K562 (cell line): Measurements from ENCODE around the gene IGSF21. TPM values are rescaled to one million over a fixed set of nuclear protein-coding genes. Genes with fewer than 3 reads are reported as not detected.

Experiments
- ARHGAP35 ChIP-seq: fragments of 450-650 bp; IDR thresholded peaks from 2 replicates; pipeline ENCODE4 v1.6.1; 2018; ENCODE audit not compliant: partially characterized antibody
- ILK ChIP-seq: fragments of 450-650 bp; IDR thresholded peaks from 2 replicates; pipeline ENCODE4 v1.6.1; 2016; ENCODE audit warnings: missing genetic modification characterization, low read depth, mild to moderate bottlenecking, missing compliant biosample characterization, moderate library complexity, borderline replicate concordance
- MBD2 ChIP-seq: sonication (generic); IDR thresholded peaks from 2 replicates; pipeline ENCODE4 v1.6.1; 2016; ENCODE audit warnings: low read depth, borderline replicate concordance
- NCOA4 ChIP-seq: fragments of 450-650 bp; IDR thresholded peaks from 2 replicates; pipeline ENCODE4 v1.6.1; 2018; ENCODE audit warnings: mild to moderate bottlenecking; ENCODE audit not compliant: partially characterized antibody
- NFRKB ChIP-seq: fragments of 450-650 bp; IDR thresholded peaks from 2 replicates; pipeline ENCODE4 v1.6.1; 2016; ENCODE audit warnings: low read depth
- PTTG1 ChIP-seq: fragments of 450-650 bp; IDR thresholded peaks from 2 replicates; pipeline ENCODE4 v1.6.1; 2016; ENCODE audit warnings: low read depth, mild to moderate bottlenecking, missing genetic modification characterization, missing compliant biosample characterization
- RBM22 ChIP-seq: fragments of 200-400 bp; formaldehyde crosslinking; IDR thresholded peaks from 2 replicates; pipeline ENCODE4 v1.6.1; 2018; ENCODE audit warnings: low read length, low read depth; ENCODE audit not compliant: poor library complexity, severe bottlenecking
- SNIP1 ChIP-seq: fragments of 450-650 bp; IDR thresholded peaks from 2 replicates; pipeline ENCODE4 v1.7.1; 2017; ENCODE audit warnings: low read depth, mild to moderate bottlenecking
- TARDBP ChIP-seq: fragments of 450-650 bp; IDR thresholded peaks from 2 replicates; pipeline ENCODE4 v1.6.1; 2016
- WHSC1 ChIP-seq: IDR thresholded peaks from one replicate; pipeline ENCODE4 v1.6.1; 2012; ENCODE audit warnings: low read length, control low read depth, inconsistent platforms
- ZBED1 ChIP-seq: IDR thresholded peaks from 2 replicates; pipeline ENCODE4 v1.6.1; 2014
- ZC3H11A ChIP-seq: IDR thresholded peaks from 2 replicates; pipeline ENCODE4 v1.6.1; 2012; ENCODE audit warnings: low read depth, low read length, improper control_type of control experiment
- ZNF253 ChIP-seq: fragments of 250-450 bp; sonication (Bioruptor Pico); conservative IDR thresholded peaks from 2 replicates; pipeline ENCODE4 v1.6.1; 2021; ENCODE audit warnings: mild to moderate bottlenecking
- polyA plus RNA-seq, 8 experiments: library from polyadenylated mRNA; depleted of rRNA in 4 of 8; stranded (reverse) in 5 of 8; unstranded in 3 of 8; fragments of >200 nt; fragmentation: Nextera tagmentation in 2 of 8; fragmentation: Illumina TruSeq in 1 of 8; extraction: Ambion mirVana in 2 of 8; extraction: Trizol in 1 of 8; gene quantifications; 2 replicates each; pipeline versions ENCODE4 v1.2.1 to v1.2.3, GENCODE V29; 2011 to 2014; ENCODE audit warnings: inconsistent platforms in 1 of 8, missing spikeins in 1 of 8
- total RNA-seq, 7 experiments: library from RNA; depleted of rRNA in 6 of 7; stranded (reverse); fragments of >200 nt in 6 of 7; fragmentation: Illumina TruSeq in 2 of 7; extraction: Trizol in 2 of 7; gene quantifications; 2 replicates each; pipeline versions ENCODE4 v1.2.1 to v1.2.3, GENCODE V29; 2011 to 2021; ENCODE audit warnings: low replicate concordance in 1 of 7
- TF ChIP-seq, protein P1 (sequence below): fragments of 450-650 bp; IDR thresholded peaks from 2 replicates; pipeline ENCODE4 v1.6.1; 2018; ENCODE audit warnings: mild to moderate bottlenecking, low read depth; ENCODE audit not compliant: partially characterized antibody
- TF ChIP-seq, protein P2 (sequence below), 2 experiments: fragments of 150-350 bp in 1 of 2; IDR thresholded peaks; 2 replicates each; pipeline ENCODE4 v1.6.1; 2012 to 2016; ENCODE audit warnings: low read depth in 2 of 2, low read length in 2 of 2, mild to moderate bottlenecking in 1 of 2, moderate library complexity in 1 of 2
- TF ChIP-seq, protein P3 (sequence below): fragments of 250-450 bp; sonication (Bioruptor Pico); IDR thresholded peaks from 2 replicates; pipeline ENCODE4 v1.4.0; 2020
- TF ChIP-seq, protein P4 (sequence below): IDR thresholded peaks from 2 replicates; pipeline ENCODE4 v1.6.1; 2011; ENCODE audit not compliant: insufficient read length; ENCODE audit errors: extremely low read depth

IGSF21 gene
- total and polyA plus RNA-seq, 9 of the 15 experiments (the other 6 are each of a cell fraction or from before 2014, with no cell fraction given): not detected

DNA sequence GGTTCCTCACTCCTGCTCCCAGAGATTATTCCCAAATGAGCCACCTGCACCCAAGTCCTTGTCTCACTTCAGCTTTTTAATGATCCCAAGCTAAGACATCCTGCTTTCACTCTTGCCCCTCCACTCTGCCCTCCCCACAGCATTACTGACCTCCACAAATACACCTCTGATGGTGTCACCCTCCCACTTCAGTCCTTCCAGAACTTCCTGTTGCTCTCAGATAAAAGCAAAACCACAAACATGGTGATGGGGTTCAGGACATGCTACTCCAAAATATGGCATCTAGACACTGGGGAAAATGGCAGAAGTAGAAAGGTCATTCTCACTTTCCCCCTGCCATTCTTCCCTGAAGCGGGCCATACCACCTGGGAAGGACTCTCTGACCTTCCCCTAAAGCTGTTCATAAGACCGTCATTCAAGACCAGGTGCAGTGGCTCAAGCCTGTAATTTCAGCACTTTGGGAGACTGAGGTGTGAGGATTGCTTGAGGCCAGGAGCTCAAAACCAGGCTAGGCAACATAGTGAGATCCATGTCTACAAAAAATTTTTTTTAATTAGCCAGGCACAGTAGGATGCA, 307.4 kb downstream of the IGSF21 start (continued):
- TF ChIP-seq NFRKB (0 out of 2 replicates have a peak, but pooled peaks have one; percentile 30), ZNF253 (CRISPR knock-in tag) (no peak), MBD2 (no peak), PTTG1 (tag) (no peak), TARDBP (no peak), NCOA4 (no peak), RBM22 (no peak), ZBED1 (no peak), ILK (tag) (no peak), ARHGAP35 (no peak), SNIP1 (no peak), WHSC1 (no peak), ZC3H11A (no peak)
- TF ChIP-seq, protein P1, sequence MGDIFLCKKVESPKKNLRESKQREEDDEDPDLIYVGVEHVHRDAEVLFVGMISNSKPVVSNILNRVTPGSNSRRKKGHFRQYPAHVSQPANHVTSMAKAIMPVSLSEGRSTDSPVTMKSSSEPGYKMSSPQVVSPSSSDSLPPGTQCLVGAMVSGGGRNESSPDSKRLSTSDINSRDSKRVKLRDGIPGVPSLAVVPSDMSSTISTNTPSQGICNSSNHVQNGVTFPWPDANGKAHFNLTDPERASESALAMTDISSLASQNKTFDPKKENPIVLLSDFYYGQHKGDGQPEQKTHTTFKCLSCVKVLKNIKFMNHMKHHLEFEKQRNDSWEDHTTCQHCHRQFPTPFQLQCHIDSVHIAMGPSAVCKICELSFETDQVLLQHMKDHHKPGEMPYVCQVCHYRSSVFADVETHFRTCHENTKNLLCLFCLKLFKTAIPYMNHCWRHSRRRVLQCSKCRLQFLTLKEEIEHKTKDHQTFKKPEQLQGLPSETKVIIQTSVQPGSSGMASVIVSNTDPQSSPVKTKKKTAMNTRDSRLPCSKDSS: no peak
- TF ChIP-seq, protein P2, sequence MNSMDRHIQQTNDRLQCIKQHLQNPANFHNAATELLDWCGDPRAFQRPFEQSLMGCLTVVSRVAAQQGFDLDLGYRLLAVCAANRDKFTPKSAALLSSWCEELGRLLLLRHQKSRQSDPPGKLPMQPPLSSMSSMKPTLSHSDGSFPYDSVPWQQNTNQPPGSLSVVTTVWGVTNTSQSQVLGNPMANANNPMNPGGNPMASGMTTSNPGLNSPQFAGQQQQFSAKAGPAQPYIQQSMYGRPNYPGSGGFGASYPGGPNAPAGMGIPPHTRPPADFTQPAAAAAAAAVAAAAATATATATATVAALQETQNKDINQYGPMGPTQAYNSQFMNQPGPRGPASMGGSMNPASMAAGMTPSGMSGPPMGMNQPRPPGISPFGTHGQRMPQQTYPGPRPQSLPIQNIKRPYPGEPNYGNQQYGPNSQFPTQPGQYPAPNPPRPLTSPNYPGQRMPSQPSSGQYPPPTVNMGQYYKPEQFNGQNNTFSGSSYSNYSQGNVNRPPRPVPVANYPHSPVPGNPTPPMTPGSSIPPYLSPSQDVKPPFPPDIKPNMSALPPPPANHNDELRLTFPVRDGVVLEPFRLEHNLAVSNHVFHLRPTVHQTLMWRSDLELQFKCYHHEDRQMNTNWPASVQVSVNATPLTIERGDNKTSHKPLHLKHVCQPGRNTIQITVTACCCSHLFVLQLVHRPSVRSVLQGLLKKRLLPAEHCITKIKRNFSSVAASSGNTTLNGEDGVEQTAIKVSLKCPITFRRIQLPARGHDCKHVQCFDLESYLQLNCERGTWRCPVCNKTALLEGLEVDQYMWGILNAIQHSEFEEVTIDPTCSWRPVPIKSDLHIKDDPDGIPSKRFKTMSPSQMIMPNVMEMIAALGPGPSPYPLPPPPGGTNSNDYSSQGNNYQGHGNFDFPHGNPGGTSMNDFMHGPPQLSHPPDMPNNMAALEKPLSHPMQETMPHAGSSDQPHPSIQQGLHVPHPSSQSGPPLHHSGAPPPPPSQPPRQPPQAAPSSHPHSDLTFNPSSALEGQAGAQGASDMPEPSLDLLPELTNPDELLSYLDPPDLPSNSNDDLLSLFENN (IDR thresholded peaks at IDR 0.05; ENCODE audit: low read depth in 2 of 2, low read length in 2 of 2): no peak
- TF ChIP-seq, protein P3, sequence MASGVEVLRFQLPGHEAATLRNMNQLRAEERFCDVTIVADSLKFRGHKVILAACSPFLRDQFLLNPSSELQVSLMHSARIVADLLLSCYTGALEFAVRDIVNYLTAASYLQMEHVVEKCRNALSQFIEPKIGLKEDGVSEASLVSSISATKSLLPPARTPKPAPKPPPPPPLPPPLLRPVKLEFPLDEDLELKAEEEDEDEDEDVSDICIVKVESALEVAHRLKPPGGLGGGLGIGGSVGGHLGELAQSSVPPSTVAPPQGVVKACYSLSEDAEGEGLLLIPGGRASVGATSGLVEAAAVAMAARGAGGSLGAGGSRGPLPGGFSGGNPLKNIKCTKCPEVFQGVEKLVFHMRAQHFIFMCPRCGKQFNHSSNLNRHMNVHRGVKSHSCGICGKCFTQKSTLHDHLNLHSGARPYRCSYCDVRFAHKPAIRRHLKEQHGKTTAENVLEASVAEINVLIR: no peak; the same call in 1 of the 2 replicates
- TF ChIP-seq, protein P4, sequence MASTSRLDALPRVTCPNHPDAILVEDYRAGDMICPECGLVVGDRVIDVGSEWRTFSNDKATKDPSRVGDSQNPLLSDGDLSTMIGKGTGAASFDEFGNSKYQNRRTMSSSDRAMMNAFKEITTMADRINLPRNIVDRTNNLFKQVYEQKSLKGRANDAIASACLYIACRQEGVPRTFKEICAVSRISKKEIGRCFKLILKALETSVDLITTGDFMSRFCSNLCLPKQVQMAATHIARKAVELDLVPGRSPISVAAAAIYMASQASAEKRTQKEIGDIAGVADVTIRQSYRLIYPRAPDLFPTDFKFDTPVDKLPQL: no peak
